ENCODE data around the gene MAP3K2. TPM values are rescaled to one million over a fixed set of nuclear protein-coding genes. Genes with fewer than 3 reads are reported as not detected.
A peak's percentile ranks its signal among the peaks of the same experiment; 100 is the strongest.

Gene MAP3K2
- total RNA-seq, 3 donors from 2014 or later (not counting 1 experiment from before 2014, with no cell fraction given), result 99.4 to 109 (median 106) TPM

GRCh38 chr2:127330753-127331152 is 57.0 kb downstream of the MAP3K2 start:
- H3K4me3 ChIP-seq (ENCODE audit: low read length), result no peak overlapping the region
- ATAC-seq, result no peak
- H3K27ac Mint-ChIP-seq, result no peak overlapping the region
- intact Hi-C loops (cut with micrococcal nuclease), result no loop called here
- H3K4me1 Mint-ChIP-seq, result peaks cover 6 to 11% of the 10 kb centered on the region in 2 donors
- H3K27ac ChIP-seq (ENCODE audit: low read length), result no peak overlapping the region
- H3K27me3 ChIP-seq (ENCODE audit: control insufficient read depth, insufficient read depth, low read length), result no peaks in the 10 kb centered on the region
- peaks cover 7% of the 10 kb centered on the region for H3K36me3 Mint-ChIP-seq
- H3K27me3 Mint-ChIP-seq (ENCODE audit: low read depth in 2 of 2), result no peaks in the 10 kb centered on the region
- H3K4me1 ChIP-seq (ENCODE audit: control insufficient read depth, insufficient read depth, low read length), result no peaks in the 10 kb centered on the region
- no CpG with 5 or more reads among the region's 1 CpG for WGBS (ENCODE audit: insufficient coverage)
- H3K9me3 Mint-ChIP-seq, result no peaks in the 10 kb centered on the region
- H3K4me3 Mint-ChIP-seq, result no peak overlapping the region
- DNase-seq, result no peak
- H3K9me3 ChIP-seq (ENCODE audit: control insufficient read depth, insufficient read depth, low read length), result no peaks in the 10 kb centered on the region
- TF ChIP-seq, protein P1, sequence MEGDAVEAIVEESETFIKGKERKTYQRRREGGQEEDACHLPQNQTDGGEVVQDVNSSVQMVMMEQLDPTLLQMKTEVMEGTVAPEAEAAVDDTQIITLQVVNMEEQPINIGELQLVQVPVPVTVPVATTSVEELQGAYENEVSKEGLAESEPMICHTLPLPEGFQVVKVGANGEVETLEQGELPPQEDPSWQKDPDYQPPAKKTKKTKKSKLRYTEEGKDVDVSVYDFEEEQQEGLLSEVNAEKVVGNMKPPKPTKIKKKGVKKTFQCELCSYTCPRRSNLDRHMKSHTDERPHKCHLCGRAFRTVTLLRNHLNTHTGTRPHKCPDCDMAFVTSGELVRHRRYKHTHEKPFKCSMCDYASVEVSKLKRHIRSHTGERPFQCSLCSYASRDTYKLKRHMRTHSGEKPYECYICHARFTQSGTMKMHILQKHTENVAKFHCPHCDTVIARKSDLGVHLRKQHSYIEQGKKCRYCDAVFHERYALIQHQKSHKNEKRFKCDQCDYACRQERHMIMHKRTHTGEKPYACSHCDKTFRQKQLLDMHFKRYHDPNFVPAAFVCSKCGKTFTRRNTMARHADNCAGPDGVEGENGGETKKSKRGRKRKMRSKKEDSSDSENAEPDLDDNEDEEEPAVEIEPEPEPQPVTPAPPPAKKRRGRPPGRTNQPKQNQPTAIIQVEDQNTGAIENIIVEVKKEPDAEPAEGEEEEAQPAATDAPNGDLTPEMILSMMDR (IDR thresholded peaks at IDR 0.05), result no peak
- H3K36me3 ChIP-seq (ENCODE audit: control insufficient read depth, insufficient read depth, low read length), result peaks cover 54% of the 10 kb centered on the region

- intact Hi-C loops (cut with micrococcal nuclease), result no loop called here
Observed at GRCh38 chr2:127326289-127326945, 61.4 kb downstream of the MAP3K2 start.

GRCh38 chr2:127324635-127325034 is 63.1 kb downstream of the MAP3K2 start:
- DNase-seq (peak in 1 of 2 donors; percentile 28), ATAC-seq (no peak)
- no peaks in the 10 kb centered on the region for H3K4me1 Mint-ChIP-seq
- no peaks in the 10 kb centered on the region for H3K27me3 Mint-ChIP-seq (ENCODE audit: low read depth in 2 of 2)
- no peaks in the 10 kb centered on the region for H3K4me1 ChIP-seq (ENCODE audit: control insufficient read depth, insufficient read depth, low read length)
- no peak overlapping the region for H3K4me3 Mint-ChIP-seq
- H3K27me3 ChIP-seq (ENCODE audit: control insufficient read depth, insufficient read depth, low read length), result no peaks in the 10 kb centered on the region
- no peaks in the 10 kb centered on the region for H3K9me3 ChIP-seq (ENCODE audit: control insufficient read depth, insufficient read depth, low read length)
- 75% methylated on average over 2 of the region's 3 CpGs for WGBS (ENCODE audit: insufficient coverage)
- H3K4me3 ChIP-seq (ENCODE audit: low read length), result no peak overlapping the region
- H3K36me3 ChIP-seq (ENCODE audit: control insufficient read depth, insufficient read depth, low read length), result peaks cover 69% of the 10 kb centered on the region
- TF ChIP-seq, protein P1 (IDR thresholded peaks at IDR 0.05), result peak; percentile 19
- intact Hi-C loops (cut with micrococcal nuclease), result no loop called here
- no peak overlapping the region for H3K27ac Mint-ChIP-seq
- H3K9me3 Mint-ChIP-seq, result peaks cover 4 to 6% of the 10 kb centered on the region in 2 donors
- H3K27ac ChIP-seq (ENCODE audit: low read length), result no peak overlapping the region
- peaks cover 14% of the 10 kb centered on the region for H3K36me3 Mint-ChIP-seq

More at GRCh38 chr2:127326289-127326945, 61.4 kb downstream of the MAP3K2 start:
- Mint-ChIP-seq H3K27ac (no peak overlapping the region), H3K4me1 (no peaks in the 10 kb centered on the region), H3K27me3 (ENCODE audit: low read depth in 2 of 2) (no peaks in the 10 kb centered on the region), H3K36me3 (no peaks in the 10 kb centered on the region), H3K9me3 (no peaks in the 10 kb centered on the region), H3K4me3 (no peak overlapping the region)
- DNase-seq, result no peak
- H3K27ac ChIP-seq (ENCODE audit: low read length), result no peak overlapping the region
- H3K9me3 ChIP-seq (ENCODE audit: control insufficient read depth, insufficient read depth, low read length), result no peaks in the 10 kb centered on the region
- no peaks in the 10 kb centered on the region for H3K27me3 ChIP-seq (ENCODE audit: control insufficient read depth, insufficient read depth, low read length)
- WGBS (ENCODE audit: insufficient coverage), result no CpG with 5 or more reads among the region's 2 CpGs
- peaks cover 69% of the 10 kb centered on the region for H3K36me3 ChIP-seq (ENCODE audit: control insufficient read depth, insufficient read depth, low read length)
- ATAC-seq, result no peak
- TF ChIP-seq, protein P1 (IDR thresholded peaks at IDR 0.05), result no peak
- no peaks in the 10 kb centered on the region for H3K4me1 ChIP-seq (ENCODE audit: control insufficient read depth, insufficient read depth, low read length)
- no peak overlapping the region for H3K4me3 ChIP-seq (ENCODE audit: low read length)

- intact Hi-C loops (cut with micrococcal nuclease), result no loop called here
Observed at GRCh38 chr2:127321303-127321702, 66.5 kb downstream of the MAP3K2 start.

More at GRCh38 chr2:127321303-127321702, 66.5 kb downstream of the MAP3K2 start:
- DNase-seq (no peak), ATAC-seq (no peak)
- Histone ChIP-seq H3K4me3 (ENCODE audit: low read length) (no peak overlapping the region), H3K36me3 (ENCODE audit: control insufficient read depth, insufficient read depth, low read length) (peaks cover 75% of the 10 kb centered on the region), H3K27me3 (ENCODE audit: control insufficient read depth, insufficient read depth, low read length) (no peaks in the 10 kb centered on the region), H3K27ac (ENCODE audit: low read length) (no peak overlapping the region), H3K4me1 (ENCODE audit: control insufficient read depth, insufficient read depth, low read length) (no peaks in the 10 kb centered on the region), H3K9me3 (ENCODE audit: control insufficient read depth, insufficient read depth, low read length) (no peaks in the 10 kb centered on the region)
- H3K27ac Mint-ChIP-seq, result no peak overlapping the region
- peaks cover 21% of the 10 kb centered on the region for H3K36me3 Mint-ChIP-seq
- H3K4me1 Mint-ChIP-seq, result no peaks in the 10 kb centered on the region
- H3K4me3 Mint-ChIP-seq, result no peak overlapping the region
- TF ChIP-seq, protein P1 (IDR thresholded peaks at IDR 0.05), result no peak
- peaks cover 4 to 6% of the 10 kb centered on the region in 2 donors for H3K9me3 Mint-ChIP-seq
- no peaks in the 10 kb centered on the region for H3K27me3 Mint-ChIP-seq (ENCODE audit: low read depth in 2 of 2)

Measured in natural killer cell (primary cell).